Activated CD4-positive, CD25-positive, alpha-beta regulatory T cell (primary cell): ENCODE results near the gene CIC.

Source experiments
- DNase-seq, 4 experiments: peaks; one replicate each; lab custom pipeline; 2025; lab: John Stamatoyannopoulos, UW

The CIC gene

GRCh38 chr19:42288881-42289555, 20.0 kb downstream of the CIC start:
- DNase-seq: no peak

GRCh38 chr19:42289556-42290041, 20.5 kb downstream of the CIC start:
- no peak for DNase-seq

GRCh38 chr19:42290136-42290522, 21.1 kb downstream of the CIC start:
- DNase-seq: no peak

GRCh38 chr19:42290523-42291434, 21.7 kb downstream of the CIC start:
- DNase-seq: peak in 3 of 4 experiments; percentile 43 to 61 (median 45)

GRCh38 chr19:42291435-42291810, 22.4 kb downstream of the CIC start:
- no peak for DNase-seq

- no peak for DNase-seq
Observed at GRCh38 chr19:42292042-42292960, 23.2 kb downstream of the CIC start.

GRCh38 chr19:42292963-42293362, 23.9 kb downstream of the CIC start:
- no peak for DNase-seq

GRCh38 chr19:42293540-42293939, 24.5 kb downstream of the CIC start:
- no peak for DNase-seq

- DNase-seq: no peak
Observed at GRCh38 chr19:42293948-42294347, 24.9 kb downstream of the CIC start.

GRCh38 chr19:42294471-42295137, 25.6 kb downstream of the CIC start:
- DNase-seq: no peak

- DNase-seq: no peak
Observed at GRCh38 chr19:42295342-42295741, 26.3 kb downstream of the CIC start.

- DNase-seq: peak; percentile 79 to 97 (median 86)
Observed at GRCh38 chr19:42295831-42296525, 26.9 kb downstream of the CIC start.

- no peak for DNase-seq
Observed at GRCh38 chr19:42297039-42297438, 28.0 kb downstream of the CIC start.

GRCh38 chr19:42301646-42302203, 32.7 kb downstream of the CIC start, which contains the start of gene PRR19:
Gene PRR19, plus strand, starts transcription at chr19:42302132. Its CDS starts 7,453 bp downstream, at chr19:42309585.
- DNase-seq: no peak

- DNase-seq: no peak
Observed at GRCh38 chr19:42303101-42303464, 34.0 kb downstream of the CIC start.

- DNase-seq: no peak
Observed at GRCh38 chr19:42303876-42304275, 34.8 kb downstream of the CIC start.

- DNase-seq: no peak
Observed at GRCh38 chr19:42306646-42307045, 37.6 kb downstream of the CIC start.

- no peak for DNase-seq
Observed at GRCh38 chr19:42309686-42310085, 40.6 kb downstream of the CIC start.

GRCh38 chr19:42311657-42312056, 42.6 kb downstream of the CIC start:
- no peak for DNase-seq

- DNase-seq: no peak
Observed at GRCh38 chr19:42312370-42312769, 43.3 kb downstream of the CIC start.
